ENCODE results near the gene SOCS6.

SOCS6 gene

DNA sequence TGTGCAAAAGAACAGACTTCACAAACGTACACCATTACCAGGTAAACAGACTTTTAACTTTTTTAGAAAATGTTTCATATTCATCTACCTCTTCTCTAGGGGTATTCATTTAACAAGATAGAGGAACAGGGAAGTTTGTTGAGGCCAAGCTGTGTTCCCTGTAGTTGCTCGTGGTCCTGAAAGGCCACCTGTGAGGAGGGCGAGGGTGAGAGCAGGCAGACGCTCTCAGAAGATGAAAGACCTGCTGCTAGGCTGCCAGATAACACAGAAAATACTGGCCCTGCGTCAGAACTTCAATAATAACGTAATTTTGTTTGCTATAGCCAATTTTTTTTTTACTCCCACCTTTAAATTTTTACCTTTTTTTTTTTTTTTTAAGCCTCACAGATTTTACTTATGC is 42.0 kb downstream of the SOCS6 start:
- in situ Hi-C loops (cut with HindIII; ENCODE audit: low sequenced_read_pairs): no loop called here
- H3K4me3 ChIP-seq (ENCODE audit: low read depth, low read length): no peak overlapping the region
- TF ChIP-seq, protein P1, sequence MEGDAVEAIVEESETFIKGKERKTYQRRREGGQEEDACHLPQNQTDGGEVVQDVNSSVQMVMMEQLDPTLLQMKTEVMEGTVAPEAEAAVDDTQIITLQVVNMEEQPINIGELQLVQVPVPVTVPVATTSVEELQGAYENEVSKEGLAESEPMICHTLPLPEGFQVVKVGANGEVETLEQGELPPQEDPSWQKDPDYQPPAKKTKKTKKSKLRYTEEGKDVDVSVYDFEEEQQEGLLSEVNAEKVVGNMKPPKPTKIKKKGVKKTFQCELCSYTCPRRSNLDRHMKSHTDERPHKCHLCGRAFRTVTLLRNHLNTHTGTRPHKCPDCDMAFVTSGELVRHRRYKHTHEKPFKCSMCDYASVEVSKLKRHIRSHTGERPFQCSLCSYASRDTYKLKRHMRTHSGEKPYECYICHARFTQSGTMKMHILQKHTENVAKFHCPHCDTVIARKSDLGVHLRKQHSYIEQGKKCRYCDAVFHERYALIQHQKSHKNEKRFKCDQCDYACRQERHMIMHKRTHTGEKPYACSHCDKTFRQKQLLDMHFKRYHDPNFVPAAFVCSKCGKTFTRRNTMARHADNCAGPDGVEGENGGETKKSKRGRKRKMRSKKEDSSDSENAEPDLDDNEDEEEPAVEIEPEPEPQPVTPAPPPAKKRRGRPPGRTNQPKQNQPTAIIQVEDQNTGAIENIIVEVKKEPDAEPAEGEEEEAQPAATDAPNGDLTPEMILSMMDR (IDR thresholded peaks at IDR 0.05; ENCODE audit: low read depth, low read length, missing control alignments): no peak
- DNase-seq (ENCODE audit: low read depth): no peak

DNA sequence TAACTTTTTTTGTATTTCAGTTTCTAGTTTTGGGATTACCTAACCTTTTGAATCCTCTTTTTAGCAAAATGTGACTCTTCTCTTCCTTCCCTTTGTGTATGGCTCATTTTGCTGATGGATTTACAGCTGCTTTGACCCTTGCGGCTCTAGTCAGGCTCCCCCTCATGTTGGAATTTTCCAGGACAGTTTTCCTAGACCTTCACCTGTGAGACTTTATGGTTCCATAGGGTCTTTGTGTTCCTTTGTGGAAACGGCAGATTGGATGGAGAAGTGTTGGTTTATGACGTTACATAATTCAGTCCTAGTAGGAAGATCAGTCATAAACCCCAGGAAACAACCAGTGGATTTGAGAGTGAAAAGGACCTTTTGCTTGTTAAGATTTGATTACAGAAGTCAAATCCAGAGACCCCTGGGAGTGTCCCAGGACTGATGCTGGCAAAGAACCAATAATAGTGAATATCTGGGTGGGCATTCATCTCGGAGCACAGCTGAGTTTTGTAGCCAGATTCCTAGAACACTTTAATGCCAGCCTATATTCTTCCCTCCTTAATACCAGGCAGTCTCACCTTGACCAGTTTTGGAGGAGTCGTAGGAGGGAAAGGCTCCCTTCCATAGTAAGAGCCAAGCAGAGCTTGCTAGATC is 42.7 kb downstream of the SOCS6 start:
- in situ Hi-C loops (cut with HindIII; ENCODE audit: low sequenced_read_pairs): no loop called here
- no peak overlapping the region for H3K4me3 ChIP-seq (ENCODE audit: low read depth, low read length)
- TF ChIP-seq, protein P1 (IDR thresholded peaks at IDR 0.05; ENCODE audit: low read depth, low read length, missing control alignments): no peak
- no peak for DNase-seq (ENCODE audit: low read depth)

DNA sequence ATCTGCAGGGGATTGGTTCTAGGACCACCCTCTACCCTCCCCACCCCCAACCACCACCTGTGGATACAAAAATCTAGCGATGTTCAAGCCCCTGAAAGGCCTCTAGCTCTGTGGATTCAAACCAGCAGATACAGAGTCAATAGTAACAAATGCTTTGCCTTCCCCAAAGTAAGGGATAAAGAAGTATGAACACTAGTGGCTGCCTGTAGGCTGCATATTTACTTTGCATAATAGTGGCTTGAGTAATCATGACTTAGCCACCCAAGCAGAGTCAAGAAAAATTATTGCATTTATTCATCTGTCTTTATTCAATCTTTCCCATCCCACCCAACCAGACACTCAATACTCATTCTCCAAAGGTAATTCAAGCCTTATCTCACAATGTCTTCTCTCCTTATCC is 43.8 kb downstream of the SOCS6 start:
- in situ Hi-C loops (cut with HindIII; ENCODE audit: low sequenced_read_pairs): no loop called here
- TF ChIP-seq, protein P1 (IDR thresholded peaks at IDR 0.05; ENCODE audit: low read depth, low read length, missing control alignments): no peak
- no peak for DNase-seq (ENCODE audit: low read depth)
- no peak overlapping the region for H3K4me3 ChIP-seq (ENCODE audit: low read depth, low read length)

DNA sequence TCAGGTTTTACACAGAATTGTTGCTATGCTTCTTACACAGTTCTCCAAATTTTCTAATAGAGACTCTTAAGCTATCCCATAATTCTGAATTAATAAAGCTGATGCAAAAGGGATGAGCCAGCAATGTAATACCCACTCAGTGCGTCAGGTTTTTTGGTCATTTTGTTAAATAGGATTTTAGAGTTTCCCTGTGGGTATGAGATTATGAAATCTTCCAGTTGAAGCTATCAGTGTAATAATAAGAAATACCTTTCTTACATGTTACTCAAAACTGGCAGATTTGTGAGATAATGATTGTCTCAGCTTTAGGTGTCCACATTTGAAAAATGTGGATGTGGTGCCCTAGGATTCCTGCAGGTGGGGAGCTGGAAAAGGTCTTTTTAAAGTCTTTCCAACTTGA is 44.5 kb downstream of the SOCS6 start:
- DNase-seq (ENCODE audit: low read depth): no peak
- in situ Hi-C loops (cut with HindIII; ENCODE audit: low sequenced_read_pairs): no loop called here
- TF ChIP-seq, protein P1 (IDR thresholded peaks at IDR 0.05; ENCODE audit: low read depth, low read length, missing control alignments): no peak
- no peak overlapping the region for H3K4me3 ChIP-seq (ENCODE audit: low read depth, low read length)

DNA sequence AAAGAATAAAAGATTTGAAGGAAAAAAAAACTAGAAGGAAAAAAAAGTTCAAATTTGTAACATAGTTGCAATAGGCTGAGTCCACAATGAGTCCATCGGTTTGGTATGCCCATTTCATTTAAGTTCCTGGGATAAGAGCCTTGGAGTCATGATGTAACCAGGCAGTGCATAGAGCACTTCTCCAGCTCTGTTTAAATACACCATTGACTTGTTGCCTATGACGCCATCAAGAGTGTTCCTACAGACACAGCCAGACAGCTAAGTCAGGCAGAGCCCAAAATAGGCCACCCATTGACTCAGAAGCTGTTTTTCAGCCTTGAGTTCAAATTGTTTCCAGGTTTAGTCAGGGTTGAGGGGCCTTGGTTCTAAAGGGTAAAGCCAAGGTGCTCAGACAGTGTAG is 44.9 kb downstream of the SOCS6 start:
- TF ChIP-seq, protein P1 (IDR thresholded peaks at IDR 0.05; ENCODE audit: low read depth, low read length, missing control alignments): no peak
- peak; percentile 23 for DNase-seq (ENCODE audit: low read depth)
- no peak overlapping the region for H3K4me3 ChIP-seq (ENCODE audit: low read depth, low read length)
- in situ Hi-C loops (cut with HindIII; ENCODE audit: low sequenced_read_pairs): no loop called here

DNA sequence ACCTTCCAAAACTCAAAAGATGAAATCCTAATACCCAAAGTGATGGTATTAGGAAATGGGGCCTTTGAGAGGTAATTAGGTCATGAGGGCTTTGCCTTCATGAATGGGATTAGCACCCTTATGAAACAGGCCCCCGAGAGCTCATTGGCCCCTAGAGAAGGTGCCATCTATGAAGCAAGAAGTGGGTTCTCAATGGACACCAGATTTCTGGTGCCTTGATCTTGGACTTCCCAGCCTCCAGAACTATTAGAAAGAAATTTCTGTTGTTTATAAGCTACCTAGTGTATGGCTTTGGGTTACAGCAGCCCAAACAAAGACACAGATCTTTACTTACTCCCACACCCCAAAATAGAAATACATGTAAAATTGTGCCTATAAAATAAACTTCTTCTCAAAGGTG is 45.4 kb downstream of the SOCS6 start:
- in situ Hi-C loops (cut with HindIII; ENCODE audit: low sequenced_read_pairs): no loop called here
- DNase-seq (ENCODE audit: low read depth): no peak
- no peak overlapping the region for H3K4me3 ChIP-seq (ENCODE audit: low read depth, low read length)
- TF ChIP-seq, protein P1 (IDR thresholded peaks at IDR 0.05; ENCODE audit: low read depth, low read length, missing control alignments): no peak

All from astrocyte of the cerebellum (primary cell).